AG04449 (cell line): ENCODE data around the gene RHCG.

Source experiments
- CTCF ChIA-PET: fragments of 350-600 bp; formaldehyde crosslinking; extraction: SDS; loops from one replicate; lab custom pipeline; 2021; ENCODE audit warnings: antibody characterized with exemption; lab: Yijun Ruan, JAX
- POLR2A ChIA-PET: fragments of 400-600, 350-600 bp; formaldehyde crosslinking; extraction: SDS; loops from one replicate; lab custom pipeline; 2020; ENCODE audit warnings: antibody characterized with exemption, inconsistent platforms; lab: Yijun Ruan, JAX
- DNase-seq: peaks from one replicate; pipeline ENCODE4 v3.0.0-alpha.2; 2010; ENCODE audit warnings: low read depth, low spot score
- H3K4me3 ChIP-seq: 2 replicates; pipeline ENCODE4 v1.5.1; 2011; ENCODE audit warnings: low read depth, mild to moderate bottlenecking, control low read depth, low read length
- CTCF ChIP-seq: IDR thresholded peaks from one replicate; pipeline ENCODE4 v1.5.1; 2011; ENCODE audit warnings: mild to moderate bottlenecking, moderate library complexity, low read length, control low read depth, inconsistent platforms; ENCODE audit not compliant: insufficient read depth; ENCODE audit errors: missing control alignments

Gene RHCG

GRCh38 chr15:89487791-89488190 is 8.6 kb downstream of the RHCG start:
- no peak for TF ChIP-seq CTCF
- ChIA-PET CTCF (interaction anchor here (1.3 to 1.7 kb wide), 3 partner anchors 8 to 58 kb away, joined by 3 to 4 read pairs (median 3); no protein-coding TSS in a partner anchor), POLR2A (no interaction called here)
- no peak for DNase-seq
- no peak overlapping the region for H3K4me3 ChIP-seq

- DNase-seq = no peak
- ChIA-PET CTCF (no interaction called here), POLR2A (no interaction called here)
- no peak for TF ChIP-seq CTCF
- no peak overlapping the region for H3K4me3 ChIP-seq
These were observed 9.7 kb downstream of the RHCG start for GRCh38 chr15:89486726-89487050.

- DNase-seq = no peak
- no peak overlapping the region for H3K4me3 ChIP-seq
- POLR2A ChIA-PET = no interaction called here
- CTCF ChIA-PET = interaction anchor here (0.8 to 4.3 kb wide), 3 partner anchors 11 to 125 kb away, joined by 3 to 26 read pairs (median 19); no protein-coding TSS in a partner anchor
- no peak for TF ChIP-seq CTCF
These were observed 13.3 kb downstream of the RHCG start for GRCh38 chr15:89483079-89483478.

GRCh38 chr15:89482139-89482538 is 14.2 kb downstream of the RHCG start:
- no peak for DNase-seq
- CTCF ChIA-PET = interaction anchor here (0.7 to 4.3 kb wide), 2 partner anchors 10 to 123 kb away, joined by 5 to 26 read pairs; no protein-coding TSS in a partner anchor
- TF ChIP-seq CTCF = no peak
- POLR2A ChIA-PET = no interaction called here
- H3K4me3 ChIP-seq = no peak overlapping the region

GRCh38 chr15:89480505-89480904 is 15.9 kb downstream of the RHCG start:
- no peak for DNase-seq
- ChIA-PET CTCF (interaction anchor here (1.4 to 4.3 kb wide), 2 partner anchors 9 to 122 kb away, joined by 6 to 26 read pairs; no protein-coding TSS in a partner anchor), POLR2A (no interaction called here)
- TF ChIP-seq CTCF = no peak
- H3K4me3 ChIP-seq = no peak overlapping the region

GRCh38 chr15:89479173-89479572 is 17.2 kb downstream of the RHCG start:
- H3K4me3 ChIP-seq = no peak overlapping the region
- no peak for TF ChIP-seq CTCF
- no peak for DNase-seq
- ChIA-PET CTCF (interaction anchor here (0.8 to 5.4 kb wide), 2 partner anchors 9 to 121 kb away, joined by 4 to 57 read pairs; no protein-coding TSS in a partner anchor), POLR2A (no interaction called here)
